GM12892 (cell line): Measurements from ENCODE around the gene ZNF628.

Experiments used
- POLR2A ChIP-seq: IDR thresholded peaks from 2 replicates; pipeline ENCODE4 v1.6.1; 2011; ENCODE audit warnings: low read depth, low read length, control low read depth
- POLR2AphosphoS5 ChIP-seq: IDR thresholded peaks from 2 replicates; pipeline ENCODE4 v1.6.1; 2011; ENCODE audit warnings: low read depth, low read length, control low read depth

- no peak for TF ChIP-seq POLR2AphosphoS5
- no peak for TF ChIP-seq POLR2A
Observed at GRCh38 chr19:55488986-55489710, 12.7 kb downstream of the ZNF628 start.
